ENCODE measurements around the gene SLC27A1. TPM values are rescaled to one million over a fixed set of nuclear protein-coding genes. Genes with fewer than 3 reads are reported as not detected.
A peak's percentile ranks its signal among the peaks of the same experiment; 100 is the strongest.
"Not testable (repeated sequence)": the region's sequence is repeated elsewhere in the genome, so short reads cannot be mapped to it uniquely, and the experiment has no call there.

Gene SLC27A1
- total RNA-seq, 1 donor from 2014 or later, result 59.3 TPM

DNA sequence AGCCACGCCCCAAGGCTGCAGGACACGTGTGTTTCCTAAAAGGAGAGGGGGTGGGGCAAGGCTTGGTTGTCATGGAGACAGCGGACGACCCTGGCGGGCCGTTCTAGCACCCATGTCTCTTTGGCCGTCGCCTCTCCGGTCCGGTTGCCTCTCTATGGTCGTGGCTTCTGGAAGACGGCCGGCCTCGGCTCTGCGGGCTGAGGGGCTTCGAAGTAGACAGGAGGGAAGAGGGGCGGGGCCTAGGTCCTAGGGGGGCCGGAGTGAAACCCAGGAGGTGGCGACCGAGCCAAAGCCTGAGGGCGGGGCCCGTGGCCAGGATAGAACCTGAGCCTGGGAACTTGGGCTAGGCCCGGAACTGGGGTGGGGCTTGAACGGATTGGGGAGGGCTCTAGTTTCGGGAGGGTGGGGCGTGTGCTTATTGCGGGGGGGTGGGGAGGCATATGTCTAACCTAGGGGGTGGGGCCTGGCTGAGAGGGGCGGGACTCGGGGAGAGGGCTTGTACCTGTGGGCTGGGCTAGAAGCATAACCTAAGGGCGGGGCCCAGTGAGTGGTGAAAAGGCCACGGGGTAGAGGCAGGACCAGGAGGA lies 750 bp upstream of the SLC27A1 start:
- H3K9me3 ChIP-seq (replicated peaks), result no peaks in the 10 kb centered on the region

GRCh38 chr19:17471410-17472125 lies 1.2 kb downstream of the SLC27A1 start:
- TF ChIP-seq, protein P1, sequence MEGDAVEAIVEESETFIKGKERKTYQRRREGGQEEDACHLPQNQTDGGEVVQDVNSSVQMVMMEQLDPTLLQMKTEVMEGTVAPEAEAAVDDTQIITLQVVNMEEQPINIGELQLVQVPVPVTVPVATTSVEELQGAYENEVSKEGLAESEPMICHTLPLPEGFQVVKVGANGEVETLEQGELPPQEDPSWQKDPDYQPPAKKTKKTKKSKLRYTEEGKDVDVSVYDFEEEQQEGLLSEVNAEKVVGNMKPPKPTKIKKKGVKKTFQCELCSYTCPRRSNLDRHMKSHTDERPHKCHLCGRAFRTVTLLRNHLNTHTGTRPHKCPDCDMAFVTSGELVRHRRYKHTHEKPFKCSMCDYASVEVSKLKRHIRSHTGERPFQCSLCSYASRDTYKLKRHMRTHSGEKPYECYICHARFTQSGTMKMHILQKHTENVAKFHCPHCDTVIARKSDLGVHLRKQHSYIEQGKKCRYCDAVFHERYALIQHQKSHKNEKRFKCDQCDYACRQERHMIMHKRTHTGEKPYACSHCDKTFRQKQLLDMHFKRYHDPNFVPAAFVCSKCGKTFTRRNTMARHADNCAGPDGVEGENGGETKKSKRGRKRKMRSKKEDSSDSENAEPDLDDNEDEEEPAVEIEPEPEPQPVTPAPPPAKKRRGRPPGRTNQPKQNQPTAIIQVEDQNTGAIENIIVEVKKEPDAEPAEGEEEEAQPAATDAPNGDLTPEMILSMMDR (IDR thresholded peaks at IDR 0.05; ENCODE audit: borderline replicate concordance), result no peak
- H3K27ac ChIP-seq (replicated peaks), result peak overlapping the region; percentile 36
- no peaks in the 10 kb centered on the region for H3K27me3 ChIP-seq (ENCODE audit: low read depth)
- no peak for DNase-seq
- peaks cover 13% of the 10 kb centered on the region for H3K36me3 ChIP-seq
- intact Hi-C loops (cut with micrococcal nuclease), result loop anchor here (2.0 kb wide), 1 partner anchor 39 kb away; the partner anchor contains the start of gene PGLS
- peaks cover 75% of the 10 kb centered on the region for H3K4me1 ChIP-seq
- H3K4me3 ChIP-seq, result peak overlapping the region; percentile 93
- no peaks in the 10 kb centered on the region for H3K9me3 ChIP-seq (replicated peaks)

More for the DNA sequence above, 750 bp upstream of the SLC27A1 start:
- peak overlapping the region; percentile 97 for H3K27ac ChIP-seq (replicated peaks)
- peak; percentile 95 for DNase-seq
- intact Hi-C loops (cut with micrococcal nuclease), result loop anchor here (2.0 kb wide), 1 partner anchor 41 kb away; the partner anchor contains the start of gene PGLS
- peaks cover 13% of the 10 kb centered on the region for H3K36me3 ChIP-seq
- peak overlapping the region; percentile 93 for H3K4me3 ChIP-seq
- H3K27me3 ChIP-seq (ENCODE audit: low read depth), result no peaks in the 10 kb centered on the region
- peaks cover 64% of the 10 kb centered on the region for H3K4me1 ChIP-seq
- TF ChIP-seq, protein P1 (IDR thresholded peaks at IDR 0.05; ENCODE audit: borderline replicate concordance), result no peak

- TF ChIP-seq, protein P1 (IDR thresholded peaks at IDR 0.05; ENCODE audit: borderline replicate concordance), result no peak
- Histone ChIP-seq H3K4me3 (no peak overlapping the region), H3K4me1 (peaks cover 67% of the 10 kb centered on the region), H3K9me3 (replicated peaks) (no peaks in the 10 kb centered on the region), H3K27ac (replicated peaks) (peak overlapping the region; percentile 80), H3K36me3 (peaks cover 13% of the 10 kb centered on the region), H3K27me3 (ENCODE audit: low read depth) (no peaks in the 10 kb centered on the region)
- DNase-seq, result no peak
- intact Hi-C loops (cut with micrococcal nuclease), result no loop called here
Observed at GRCh38 chr19:17473041-17473440, 2.7 kb downstream of the SLC27A1 start.

GRCh38 chr19:17475011-17475540 lies 4.8 kb downstream of the SLC27A1 start:
- H3K9me3 ChIP-seq (replicated peaks); DNase-seq; H3K27me3 ChIP-seq (ENCODE audit: low read depth); H3K4me3 ChIP-seq; intact Hi-C loops (cut with micrococcal nuclease): not testable (repeated sequence)
- H3K36me3 ChIP-seq, result peaks cover 13% of the 10 kb centered on the region
- H3K4me1 ChIP-seq, result peaks cover 60% of the 10 kb centered on the region
- peak overlapping the region; percentile 80 for H3K27ac ChIP-seq (replicated peaks)

- intact Hi-C loops (cut with micrococcal nuclease), result no loop called here
- H3K36me3 ChIP-seq, result peaks cover 13% of the 10 kb centered on the region
- no peaks in the 10 kb centered on the region for H3K27me3 ChIP-seq (ENCODE audit: low read depth)
- H3K27ac ChIP-seq (replicated peaks), result peak overlapping the region; percentile 80
- H3K9me3 ChIP-seq (replicated peaks), result no peaks in the 10 kb centered on the region
- peak; percentile 67 for DNase-seq
- TF ChIP-seq, protein P1 (IDR thresholded peaks at IDR 0.05; ENCODE audit: borderline replicate concordance), result no peak
- H3K4me1 ChIP-seq, result peaks cover 55% of the 10 kb centered on the region
- peak overlapping the region; percentile 19 for H3K4me3 ChIP-seq
Observed at GRCh38 chr19:17475541-17476115, 5.3 kb downstream of the SLC27A1 start.
